MM.1S (cell line): ENCODE results near the gene RFNG.
A peak's percentile ranks its signal among the peaks of the same experiment; 100 is the strongest.

Source experiments
- DNase-seq: peaks from one replicate; pipeline ENCODE4 v3.0.0-alpha.2; 2015
- H2AFZ ChIP-seq: fragments of 300-600 bp; sonication (generic); 2 replicates; pipeline ENCODE4 v1.6.0; 2016; ENCODE audit warnings: antibody characterized with exemption, low read length
- H3F3A ChIP-seq: fragments of 300-600 bp; sonication (generic); 2 replicates; pipeline ENCODE4 v1.6.1; 2016; ENCODE audit warnings: mild to moderate bottlenecking, antibody characterized with exemption, low read length, moderate library complexity, mixed read lengths; ENCODE audit not compliant: insufficient read depth
- H3K27ac ChIP-seq: fragments of 300-600 bp; sonication (generic); 2 replicates; pipeline ENCODE4 v1.5.1; 2016; ENCODE audit warnings: mild to moderate bottlenecking, low read length
- H3K27me3 ChIP-seq: fragments of 300-600 bp; sonication (generic); replicated peaks from 2 replicates; pipeline ENCODE4 v1.6.0; 2016; ENCODE audit warnings: low read length; ENCODE audit not compliant: insufficient read depth
- H3K36me3 ChIP-seq: fragments of 300-600 bp; sonication (generic); replicated peaks from 2 replicates; pipeline ENCODE4 v1.6.1; 2016; ENCODE audit warnings: mild to moderate bottlenecking, low read length, mixed read lengths; ENCODE audit not compliant: insufficient read depth
- H3K4me1 ChIP-seq: fragments of 300-600 bp; sonication (generic); 2 replicates; pipeline ENCODE4 v1.6.1; 2016; ENCODE audit warnings: low read length, mixed read lengths
- H3K4me2 ChIP-seq: fragments of 300-600 bp; sonication (generic); 2 replicates; pipeline ENCODE4 v1.6.0; 2016; ENCODE audit warnings: low read depth, low read length
- H3K4me3 ChIP-seq: fragments of 300-600 bp; sonication (generic); 2 replicates; pipeline ENCODE4 v1.5.1; 2016; ENCODE audit warnings: low read length, mixed read lengths
- H3K79me2 ChIP-seq: fragments of 300-600 bp; sonication (generic); 2 replicates; pipeline ENCODE4 v1.6.1; 2016; ENCODE audit warnings: mixed run types, low read length, mixed read lengths
- H3K9ac ChIP-seq: fragments of 300-600 bp; sonication (generic); 2 replicates; pipeline ENCODE4 v1.6.1; 2016; ENCODE audit warnings: low read length, mixed read lengths
- H3K9me2 ChIP-seq: fragments of 300-600 bp; sonication (generic); replicated peaks from 2 replicates; pipeline ENCODE4 v1.6.1; 2016; ENCODE audit warnings: mild to moderate bottlenecking, low read length, mixed read lengths; ENCODE audit not compliant: insufficient read depth
- H3K9me3 ChIP-seq: fragments of 300-600 bp; sonication (generic); replicated peaks from 2 replicates; pipeline ENCODE4 v1.6.1; 2016; ENCODE audit warnings: mild to moderate bottlenecking, low read length, mixed read lengths; ENCODE audit not compliant: insufficient read depth
- H4K20me1 ChIP-seq: fragments of 300-600 bp; sonication (generic); 2 replicates; pipeline ENCODE4 v1.6.1; 2016; ENCODE audit warnings: mild to moderate bottlenecking, low read length, moderate library complexity, mixed read lengths; ENCODE audit not compliant: insufficient read depth
- EZH2 ChIP-seq: fragments of 300-600 bp; sonication (generic); optimal IDR thresholded peaks from 2 replicates; pipeline ENCODE3; 2017; ENCODE audit warnings: low read depth, mild to moderate bottlenecking, antibody characterized with exemption, low read length, mixed read lengths
- EZH2phosphoT487 ChIP-seq: fragments of 300-600 bp; sonication (generic); IDR thresholded peaks from 2 replicates; pipeline ENCODE4 v1.6.1; 2018; ENCODE audit warnings: antibody characterized with exemption, low read length
- TF ChIP-seq, protein P1 (sequence below): fragments of 300-600 bp; sonication (generic); IDR thresholded peaks from 2 replicates; pipeline ENCODE4 v1.5.1; 2016; ENCODE audit warnings: antibody characterized with exemption, low read length, mixed read lengths

The RFNG gene

DNA sequence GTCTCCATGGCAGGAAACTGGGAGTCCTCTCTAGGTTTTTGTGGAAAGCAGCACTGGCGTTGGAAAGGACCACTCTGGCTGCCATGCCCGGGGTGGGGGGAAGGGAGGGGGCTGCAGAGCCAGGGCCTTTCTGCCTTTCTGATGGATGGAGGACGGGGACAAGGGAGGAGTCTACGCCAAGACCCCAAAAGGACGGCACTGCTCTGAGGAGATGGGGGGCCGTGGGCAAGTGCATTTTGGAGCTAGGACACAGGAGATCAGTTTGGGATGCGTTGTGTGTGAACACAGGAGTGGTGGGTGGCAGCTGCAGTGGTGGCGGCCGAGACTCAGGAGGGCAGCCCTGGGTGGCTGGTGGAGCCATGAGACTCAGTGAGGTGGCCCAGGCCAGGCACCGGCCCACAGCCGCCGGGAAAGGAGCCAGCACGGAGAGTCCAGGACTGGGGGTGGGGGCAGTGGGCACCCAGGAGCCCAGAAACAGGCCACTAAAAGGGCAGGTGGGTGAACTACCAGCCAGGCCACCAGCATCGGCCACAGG is 31.0 kb downstream of the RFNG start:
- H3K4me2 ChIP-seq: no peak overlapping the region; the same call in 1 of the 2 replicates
- H3F3A ChIP-seq: peaks cover 13% of the 10 kb centered on the region
- no peak overlapping the region for H2AFZ ChIP-seq
- H3K27me3 ChIP-seq: no peaks in the 10 kb centered on the region
- H3K27ac ChIP-seq: no peak overlapping the region
- DNase-seq: no peak
- peaks cover 39% of the 10 kb centered on the region for H3K79me2 ChIP-seq
- H3K9ac ChIP-seq: no peak overlapping the region
- H3K9me3 ChIP-seq: no peaks in the 10 kb centered on the region
- no peak overlapping the region for H3K4me3 ChIP-seq
- H3K4me1 ChIP-seq: peaks cover 9% of the 10 kb centered on the region
- H3K9me2 ChIP-seq: no peaks in the 10 kb centered on the region
- no peaks in the 10 kb centered on the region for H4K20me1 ChIP-seq
- TF ChIP-seq, protein P1, sequence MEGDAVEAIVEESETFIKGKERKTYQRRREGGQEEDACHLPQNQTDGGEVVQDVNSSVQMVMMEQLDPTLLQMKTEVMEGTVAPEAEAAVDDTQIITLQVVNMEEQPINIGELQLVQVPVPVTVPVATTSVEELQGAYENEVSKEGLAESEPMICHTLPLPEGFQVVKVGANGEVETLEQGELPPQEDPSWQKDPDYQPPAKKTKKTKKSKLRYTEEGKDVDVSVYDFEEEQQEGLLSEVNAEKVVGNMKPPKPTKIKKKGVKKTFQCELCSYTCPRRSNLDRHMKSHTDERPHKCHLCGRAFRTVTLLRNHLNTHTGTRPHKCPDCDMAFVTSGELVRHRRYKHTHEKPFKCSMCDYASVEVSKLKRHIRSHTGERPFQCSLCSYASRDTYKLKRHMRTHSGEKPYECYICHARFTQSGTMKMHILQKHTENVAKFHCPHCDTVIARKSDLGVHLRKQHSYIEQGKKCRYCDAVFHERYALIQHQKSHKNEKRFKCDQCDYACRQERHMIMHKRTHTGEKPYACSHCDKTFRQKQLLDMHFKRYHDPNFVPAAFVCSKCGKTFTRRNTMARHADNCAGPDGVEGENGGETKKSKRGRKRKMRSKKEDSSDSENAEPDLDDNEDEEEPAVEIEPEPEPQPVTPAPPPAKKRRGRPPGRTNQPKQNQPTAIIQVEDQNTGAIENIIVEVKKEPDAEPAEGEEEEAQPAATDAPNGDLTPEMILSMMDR: no peak
- no peak for TF ChIP-seq EZH2phosphoT487
- no peak for TF ChIP-seq EZH2
- H3K36me3 ChIP-seq: no peaks in the 10 kb centered on the region

DNA sequence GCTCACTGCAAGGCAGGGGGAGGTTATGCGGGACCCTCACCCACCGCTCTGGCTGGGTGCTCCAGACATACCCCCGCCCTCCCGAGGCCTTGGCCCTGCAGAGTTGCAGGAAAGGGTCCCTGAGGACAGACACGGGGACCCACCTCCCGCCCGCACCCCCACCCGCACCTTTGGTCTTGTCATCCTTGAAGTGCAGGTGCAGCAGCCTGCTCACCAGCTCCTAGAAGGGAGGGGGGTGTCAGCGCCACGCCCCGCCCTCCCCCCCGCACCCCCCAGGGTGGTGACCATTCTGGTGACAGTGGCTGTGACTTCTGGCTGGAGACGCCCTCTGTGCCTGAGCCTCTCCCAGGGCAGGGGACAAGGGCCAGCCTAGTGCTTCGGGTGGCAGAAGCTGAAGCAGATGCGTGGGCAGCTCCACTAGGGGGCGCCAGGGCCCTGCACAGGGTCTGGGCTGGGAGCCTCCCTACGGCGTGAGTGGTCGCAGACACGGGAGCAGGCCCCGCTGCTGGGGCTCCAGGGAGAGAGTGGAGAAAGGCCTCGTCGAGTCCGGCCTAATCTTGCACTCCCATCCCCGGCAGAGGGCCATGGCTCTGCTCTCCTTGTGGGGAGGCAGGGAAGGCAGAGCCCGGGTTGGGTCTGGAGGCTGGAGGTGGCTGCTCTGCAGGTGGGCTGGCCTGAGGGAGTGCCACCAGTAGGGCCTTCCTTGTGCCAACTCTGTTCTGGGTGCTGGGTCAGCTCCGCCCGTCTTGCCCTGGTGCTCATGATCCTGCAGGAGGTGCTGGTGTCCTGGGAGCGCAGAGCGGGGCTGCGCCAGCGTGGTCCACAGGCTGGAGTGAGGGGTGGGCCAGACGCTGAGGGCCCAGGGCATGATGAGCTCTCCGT is 31.7 kb downstream of the RFNG start:
- H3K9ac ChIP-seq: no peak overlapping the region
- no peak overlapping the region for H3K4me3 ChIP-seq
- TF ChIP-seq, protein P1: peak; percentile 77
- TF ChIP-seq EZH2phosphoT487: no peak
- no peak overlapping the region for H2AFZ ChIP-seq
- no peaks in the 10 kb centered on the region for H4K20me1 ChIP-seq
- no peaks in the 10 kb centered on the region for H3K27me3 ChIP-seq
- H3F3A ChIP-seq: peaks cover 13% of the 10 kb centered on the region
- H3K4me2 ChIP-seq: no peak overlapping the region
- no peak overlapping the region for H3K27ac ChIP-seq
- peak; percentile 46 for DNase-seq
- H3K9me2 ChIP-seq: no peaks in the 10 kb centered on the region
- peaks cover 9% of the 10 kb centered on the region for H3K4me1 ChIP-seq
- no peaks in the 10 kb centered on the region for H3K36me3 ChIP-seq
- H3K79me2 ChIP-seq: peaks cover 39% of the 10 kb centered on the region
- H3K9me3 ChIP-seq: no peaks in the 10 kb centered on the region

DNA sequence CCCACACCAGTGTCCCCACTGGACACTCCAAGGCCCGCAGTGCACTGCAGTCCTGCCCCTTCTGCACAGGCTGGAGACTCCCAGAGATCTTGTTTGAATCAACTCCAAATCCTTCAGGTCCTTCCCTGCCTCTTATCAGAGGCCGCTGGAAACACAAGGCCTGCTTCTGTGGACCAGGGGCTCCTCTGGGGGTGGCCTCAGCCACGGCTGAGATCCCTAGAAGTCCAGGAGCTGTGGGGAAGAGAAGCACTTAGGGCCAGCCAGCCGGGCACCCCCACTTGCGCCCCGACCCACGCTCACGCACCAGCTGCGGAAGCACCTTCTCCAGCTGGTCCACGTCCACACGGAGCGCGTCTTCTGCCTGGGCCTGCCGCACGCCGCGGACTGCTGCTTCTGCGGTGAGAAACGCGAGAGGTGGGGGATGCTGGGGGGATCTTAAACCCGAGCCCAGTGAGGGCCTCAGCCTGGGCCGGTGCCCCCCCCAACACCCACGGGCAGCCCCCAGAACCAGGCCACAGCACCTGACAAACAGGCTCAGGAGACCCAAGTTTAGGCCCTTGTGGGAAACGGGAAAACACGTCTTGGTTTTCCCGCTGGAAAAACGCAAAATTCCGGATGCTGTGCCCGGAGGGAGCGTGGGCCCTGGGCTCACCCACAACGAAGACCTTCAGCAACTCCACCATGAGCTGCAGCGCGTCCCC is 32.5 kb downstream of the RFNG start:
- Histone ChIP-seq H3K9me2 (no peaks in the 10 kb centered on the region), H3K4me2 (no peak overlapping the region), H3K9me3 (no peaks in the 10 kb centered on the region), H3F3A (peaks cover 13% of the 10 kb centered on the region), H3K9ac (no peak overlapping the region), H3K27me3 (no peaks in the 10 kb centered on the region), H3K36me3 (no peaks in the 10 kb centered on the region), H2AFZ (no peak overlapping the region), H3K4me3 (no peak overlapping the region), H3K79me2 (peaks cover 33% of the 10 kb centered on the region), H3K4me1 (peaks cover 6% of the 10 kb centered on the region), H3K27ac (no peak overlapping the region), H4K20me1 (no peaks in the 10 kb centered on the region)
- TF ChIP-seq EZH2phosphoT487 (no peak), EZH2 (no peak)
- TF ChIP-seq, protein P1: no peak
- no peak for DNase-seq
